HG03045 (cell line): Measurements from ENCODE around the gene ALDOB.
A peak's percentile ranks its signal among the peaks of the same experiment; 100 is the strongest.

Experiments
- ATAC-seq: cut with Tn5 transposase; IDR thresholded peaks from one replicate; pipeline ENCODE4 v1.9.1; 2021; ENCODE audit warnings: mild to moderate bottlenecking, moderate library complexity; ENCODE audit not compliant: unreplicated experiment

The ALDOB gene

GRCh38 chr9:101427957-101428655 lies 7.5 kb downstream of the ALDOB start:
- no peak for ATAC-seq

- ATAC-seq = no peak
These were observed 8.2 kb downstream of the ALDOB start for GRCh38 chr9:101427358-101427757.

- no peak for ATAC-seq
These were observed 13.9 kb downstream of the ALDOB start for GRCh38 chr9:101421653-101422065.

- ATAC-seq = no peak
These were observed 15.7 kb downstream of the ALDOB start for GRCh38 chr9:101419863-101420262.

- no peak for ATAC-seq
These were observed 16.8 kb downstream of the ALDOB start for GRCh38 chr9:101418518-101419430.

GRCh38 chr9:101417977-101418376 lies 17.6 kb downstream of the ALDOB start:
- ATAC-seq = no peak

- no peak for ATAC-seq
These were observed 18.2 kb downstream of the ALDOB start for GRCh38 chr9:101417389-101417788.

GRCh38 chr9:101415578-101415977 lies 20.0 kb downstream of the ALDOB start:
- no peak for ATAC-seq

- no peak for ATAC-seq
These were observed 20.7 kb downstream of the ALDOB start for GRCh38 chr9:101414839-101415238.

- no peak for ATAC-seq
These were observed 26.5 kb downstream of the ALDOB start for GRCh38 chr9:101409079-101409477.

- no peak for ATAC-seq
These were observed 27.0 kb downstream of the ALDOB start for GRCh38 chr9:101408374-101409078.

- no peak for ATAC-seq
These were observed 31.9 kb downstream of the ALDOB start for GRCh38 chr9:101403516-101404285.

- ATAC-seq = no peak
These were observed 35.5 kb downstream of the ALDOB start for GRCh38 chr9:101400120-101400519.

GRCh38 chr9:101399643-101399970 lies 36.0 kb downstream of the ALDOB start:
- no peak for ATAC-seq

GRCh38 chr9:101398930-101399642 lies 36.5 kb downstream of the ALDOB start:
- peak; percentile 1 for ATAC-seq

GRCh38 chr9:101398068-101398929 lies 37.3 kb downstream of the ALDOB start, which contains the start of the genes MRPL50 and ZNF189:
TSS of gene MRPL50 (minus strand) at chr9:101398618. CDS start at chr9:101398592, 26 bp downstream.
TSS of gene ZNF189 (plus strand) at chr9:101398851. CDS start at chr9:101399157, 306 bp downstream.
- peak; percentile 99 for ATAC-seq

GRCh38 chr9:101397746-101398067 lies 37.9 kb downstream of the ALDOB start:
- no peak for ATAC-seq

GRCh38 chr9:101394687-101395086 lies 40.9 kb downstream of the ALDOB start:
- no peak for ATAC-seq

GRCh38 chr9:101393135-101393534 lies 42.4 kb downstream of the ALDOB start:
- ATAC-seq = no peak
